ENCODE data around the gene RAPGEF4. TPM values are rescaled to one million over a fixed set of nuclear protein-coding genes. Genes with fewer than 3 reads are reported as not detected.
"Not testable (repeated sequence)": the region's sequence is repeated elsewhere in the genome, so short reads cannot be mapped to it uniquely, and the experiment has no call there.

Gene RAPGEF4
- total RNA-seq, 4 donors from 2014 or later: 2.5 to 7.9 (median 4.6) TPM

- no peak overlapping the region for H3K4me3 ChIP-seq
- no peaks in the 10 kb centered on the region for H3K9me3 ChIP-seq
- H3K4me1 ChIP-seq: no peaks in the 10 kb centered on the region
- no peak overlapping the region for H3K27ac ChIP-seq
- WGBS, 2 donors (ENCODE audit: low coverage in 1 of 2): 83 to 94% methylated on average over 1 to 3 of the region's 4 CpGs
- no peaks in the 10 kb centered on the region for H3K27me3 ChIP-seq
- no peak for TF ChIP-seq POLR2AphosphoS5 (IDR thresholded peaks at IDR 0.05)
- no peak for TF ChIP-seq CTCF (IDR thresholded peaks at IDR 0.05)
- no peak for TF ChIP-seq EP300 (IDR thresholded peaks at IDR 0.05)
- no peak for TF ChIP-seq POLR2A (IDR thresholded peaks at IDR 0.05)
- ATAC-seq: no peak
- no peaks in the 10 kb centered on the region for H3K36me3 ChIP-seq
These were observed 56.3 kb downstream of the RAPGEF4 start for GRCh38 chr2:172791953-172792352.

- Histone ChIP-seq H3K27ac (no peak overlapping the region), H3K4me3 (no peak overlapping the region), H3K9me3 (no peaks in the 10 kb centered on the region), H3K36me3 (no peaks in the 10 kb centered on the region), H3K4me1 (no peaks in the 10 kb centered on the region), H3K27me3 (no peaks in the 10 kb centered on the region)
- ATAC-seq: no peak
- TF ChIP-seq EP300 (IDR thresholded peaks at IDR 0.05): no peak
These were observed 57.1 kb downstream of the RAPGEF4 start for GRCh38 chr2:172792711-172793110.

GRCh38 chr2:172803308-172803707 lies 67.7 kb downstream of the RAPGEF4 start:
- H3K9me3 ChIP-seq, H3K27me3 ChIP-seq, H3K4me1 ChIP-seq, H3K4me3 ChIP-seq, H3K36me3 ChIP-seq, ATAC-seq, H3K27ac ChIP-seq: not testable (repeated sequence)
- WGBS, 2 donors (ENCODE audit: low coverage in 1 of 2): 80% methylated on average over 1 of the region's 1 CpG; no CpG with 5 or more reads in 1 of the 2 donors

GRCh38 chr2:172804423-172804822 lies 68.8 kb downstream of the RAPGEF4 start:
- ATAC-seq: no peak
- Histone ChIP-seq H3K27me3 (no peaks in the 10 kb centered on the region), H3K9me3 (no peaks in the 10 kb centered on the region), H3K4me3 (no peak overlapping the region), H3K27ac (no peak overlapping the region), H3K4me1 (peaks cover 0 to 7% (median 0%) of the 10 kb centered on the region in 3 donors), H3K36me3 (no peaks in the 10 kb centered on the region)
- WGBS, 2 donors (ENCODE audit: low coverage in 1 of 2): 86 to 89% methylated on average over 2 to 4 of the region's 4 CpGs
- TF ChIP-seq POLR2AphosphoS5 (IDR thresholded peaks at IDR 0.05) (no peak), POLR2A (IDR thresholded peaks at IDR 0.05) (no peak), CTCF (IDR thresholded peaks at IDR 0.05) (no peak), EP300 (IDR thresholded peaks at IDR 0.05) (no peak)

- Histone ChIP-seq H3K36me3 (no peaks in the 10 kb centered on the region), H3K27ac (no peak overlapping the region), H3K4me1 (peaks cover 0 to 7% (median 0%) of the 10 kb centered on the region in 3 donors), H3K9me3 (no peaks in the 10 kb centered on the region), H3K27me3 (no peaks in the 10 kb centered on the region), H3K4me3 (no peak overlapping the region)
- TF ChIP-seq POLR2AphosphoS5 (IDR thresholded peaks at IDR 0.05): no peak
- no peak for TF ChIP-seq EP300 (IDR thresholded peaks at IDR 0.05)
- TF ChIP-seq CTCF (IDR thresholded peaks at IDR 0.05): peak; percentile 75 to 84 (median 79)
- no peak for TF ChIP-seq POLR2A (IDR thresholded peaks at IDR 0.05)
- 0% methylated on average over 2 of the region's 2 CpGs for WGBS, 2 donors (ENCODE audit: low coverage in 1 of 2)
- no peak for ATAC-seq
These were observed 70.8 kb downstream of the RAPGEF4 start for GRCh38 chr2:172806493-172806892.

GRCh38 chr2:172806996-172807395 lies 71.4 kb downstream of the RAPGEF4 start:
- H3K4me1 ChIP-seq: peaks cover 0 to 7% (median 0%) of the 10 kb centered on the region in 3 donors
- whole genome bisulfite sequencing, 2 donors (ENCODE audit: low coverage in 1 of 2): 71 to 77% methylated on average over 6 of the region's 6 CpGs
- H3K9me3 ChIP-seq: no peaks in the 10 kb centered on the region
- TF ChIP-seq POLR2AphosphoS5 (IDR thresholded peaks at IDR 0.05) (no peak), POLR2A (IDR thresholded peaks at IDR 0.05) (no peak), EP300 (IDR thresholded peaks at IDR 0.05) (no peak), CTCF (IDR thresholded peaks at IDR 0.05) (no peak)
- no peak overlapping the region for H3K4me3 ChIP-seq
- ATAC-seq: no peak
- no peaks in the 10 kb centered on the region for H3K36me3 ChIP-seq
- H3K27ac ChIP-seq: no peak overlapping the region
- no peaks in the 10 kb centered on the region for H3K27me3 ChIP-seq

Measured in gastroesophageal sphincter (tissue), 4 donors.